GM23338 (cell line): ENCODE data around the gene DSG1. TPM values are rescaled to one million over a fixed set of nuclear protein-coding genes. Genes with fewer than 3 reads are reported as not detected.

ENCODE experiments used
- ATAC-seq: fragments of 200-7000 bp; cut with Tn5 transposase; 3 replicates; pipeline ENCODE4 v1.9.1; 2020
- DNase-seq: peaks from one replicate; pipeline ENCODE4 v3.0.0-alpha.2; 2015; ENCODE audit warnings: low spot score
- H2AFZ ChIP-seq: fragments of 200-600 bp; sonication (generic); 2 replicates; pipeline ENCODE4 v1.8.0; 2016; ENCODE audit warnings: antibody characterized with exemption, mild to moderate bottlenecking, moderate library complexity
- H3F3A ChIP-seq: fragments of 200-600 bp; sonication (generic); replicated peaks from 2 replicates; pipeline ENCODE4 v1.8.0; 2017; ENCODE audit warnings: antibody characterized with exemption, mixed run types, low read depth
- H3K27ac ChIP-seq: fragments of 200-600 bp; sonication (generic); 2 replicates; pipeline ENCODE4 v1.6.1; 2016; ENCODE audit warnings: low read depth
- H3K27me3 ChIP-seq: fragments of 200-600 bp; sonication (generic); 2 replicates; pipeline ENCODE4 v1.8.0; 2016; ENCODE audit warnings: mild to moderate bottlenecking, mixed run types, moderate library complexity; ENCODE audit not compliant: insufficient read depth
- H3K36me3 ChIP-seq: fragments of 200-600 bp; sonication (generic); 2 replicates; pipeline ENCODE4 v1.8.0; 2016; ENCODE audit warnings: mild to moderate bottlenecking; ENCODE audit not compliant: insufficient read depth
- H3K4me1 ChIP-seq: fragments of 200-600 bp; sonication (generic); 2 replicates; pipeline ENCODE4 v1.8.0; 2016; ENCODE audit warnings: mild to moderate bottlenecking, moderate library complexity; ENCODE audit not compliant: insufficient read depth
- H3K4me2 ChIP-seq: fragments of 200-600 bp; sonication (generic); 2 replicates; pipeline ENCODE4 v1.7.1; 2017; ENCODE audit warnings: mixed run types
- H3K4me3 ChIP-seq: fragments of 200-600 bp; sonication (generic); 2 replicates; pipeline ENCODE4 v1.6.1; 2016; ENCODE audit warnings: mixed run types
- H3K79me2 ChIP-seq: fragments of 200-600 bp; sonication (generic); replicated peaks from 2 replicates; pipeline ENCODE4 v1.8.0; 2017; ENCODE audit warnings: mild to moderate bottlenecking; ENCODE audit not compliant: insufficient read depth
- H3K9me2 ChIP-seq: fragments of 200-600 bp; sonication (generic); 2 replicates; pipeline ENCODE4 v1.8.0; 2017; ENCODE audit not compliant: insufficient read depth
- H4K20me1 ChIP-seq: fragments of 200-600 bp; sonication (generic); replicated peaks from 2 replicates; pipeline ENCODE4 v1.8.0; 2017; ENCODE audit warnings: mild to moderate bottlenecking; ENCODE audit not compliant: insufficient read depth
- H3K27ac Mint-ChIP-seq: 2 replicates; pipeline ENCODE4 v1.8.0; 2020; ENCODE audit warnings: inconsistent platforms, mild to moderate bottlenecking, moderate library complexity, mixed read lengths
- H3K27me3 Mint-ChIP-seq: 3 replicates; pipeline ENCODE4 v1.8.0; 2022; ENCODE audit warnings: low read depth, mild to moderate bottlenecking, moderate library complexity, mixed read lengths, inconsistent platforms; ENCODE audit not compliant: insufficient read depth, poor library complexity
- H3K36me3 Mint-ChIP-seq: 3 replicates; pipeline ENCODE4 v1.8.0; 2021; ENCODE audit warnings: low read depth, mild to moderate bottlenecking, inconsistent platforms, moderate library complexity, mixed read lengths
- H3K4me1 Mint-ChIP-seq: 3 replicates; pipeline ENCODE4 v1.8.0; 2020; ENCODE audit warnings: mild to moderate bottlenecking, inconsistent platforms, mixed read lengths
- H3K4me3 Mint-ChIP-seq: 3 replicates; pipeline ENCODE4 v1.8.0; 2021; ENCODE audit warnings: moderate library complexity, mild to moderate bottlenecking, inconsistent platforms, mixed read lengths
- H3K9me3 Mint-ChIP-seq: 3 replicates; pipeline ENCODE4 v1.8.0; 2020; ENCODE audit warnings: moderate library complexity, mild to moderate bottlenecking, inconsistent platforms, mixed read lengths
- CREB1 ChIP-seq: fragments of 250-450 bp; sonication (Bioruptor Pico); IDR thresholded peaks from 2 replicates; pipeline ENCODE4 v1.5.0; 2020; ENCODE audit warnings: low read depth, mild to moderate bottlenecking, moderate library complexity
- EZH2 ChIP-seq: fragments of 200-600 bp; sonication (generic); IDR thresholded peaks from one replicate; pipeline ENCODE4 v1.8.0; 2017; ENCODE audit warnings: antibody characterized with exemption, mild to moderate bottlenecking, low read depth; ENCODE audit not compliant: unreplicated experiment
- EZH2phosphoT487 ChIP-seq: fragments of 200-600 bp; sonication (generic); IDR thresholded peaks from one replicate; pipeline ENCODE4 v1.8.1; 2018; ENCODE audit warnings: antibody characterized with exemption; ENCODE audit not compliant: unreplicated experiment
- JUNB ChIP-seq: IDR thresholded peaks from one replicate; pipeline ENCODE4 v1.6.1; 2016; ENCODE audit warnings: antibody characterized with exemption; ENCODE audit not compliant: unreplicated experiment
- NANOG ChIP-seq: IDR thresholded peaks from 2 replicates; pipeline ENCODE4 v1.6.1; 2016; ENCODE audit warnings: antibody characterized with exemption, borderline replicate concordance
- POLR2AphosphoS5 ChIP-seq: IDR thresholded peaks from 2 replicates; pipeline ENCODE4 v1.6.1; 2016; ENCODE audit warnings: antibody characterized with exemption, low read depth
- STAT1 ChIP-seq: IDR thresholded peaks from one replicate; pipeline ENCODE4 v1.6.1; 2016; ENCODE audit warnings: antibody characterized with exemption; ENCODE audit not compliant: unreplicated experiment
- ZNF114 ChIP-seq: fragments of 250-450 bp; sonication (Bioruptor Pico); IDR thresholded peaks from 2 replicates; pipeline ENCODE4 v1.5.0; 2020; ENCODE audit warnings: mild to moderate bottlenecking, moderate library complexity
- ZNF331 ChIP-seq: fragments of 250-450 bp; sonication (Bioruptor Pico); IDR thresholded peaks from 2 replicates; pipeline ENCODE4 v1.5.0; 2020; ENCODE audit warnings: low read depth, mild to moderate bottlenecking, moderate library complexity
- polyA plus RNA-seq: library from polyadenylated mRNA; unstranded; fragments of >200 nt; fragmentation: Nextera tagmentation; extraction: Ambion mirVana; gene quantifications from 2 replicates; pipeline ENCODE4 v1.2.1, GENCODE V29; 2016
- total RNA-seq: library from RNA; depleted of rRNA; stranded (reverse); fragments of >200 nt; shearing (Covaris generic); gene quantifications from 2 replicates; pipeline ENCODE4 v1.2.3, GENCODE V29; 2014
- TF ChIP-seq, protein P1 (sequence below): IDR thresholded peaks from one replicate; pipeline ENCODE4 v1.6.1; 2018; ENCODE audit warnings: antibody characterized with exemption; ENCODE audit not compliant: unreplicated experiment
- TF ChIP-seq, protein P2 (sequence below), 2 experiments: fragments of 200-600 bp in 1 of 2; sonication (generic) in 1 of 2; conservative IDR thresholded peaks; 2 replicates each; pipeline versions ENCODE4 v1.5.1 to v1.6.1; 2016 to 2017; ENCODE audit warnings: antibody characterized with exemption in 2 of 2, low read depth in 2 of 2, mild to moderate bottlenecking in 2 of 2, moderate library complexity in 1 of 2
- TF ChIP-seq, protein P3 (sequence below): fragments of 250-450 bp; sonication (Bioruptor Pico); IDR thresholded peaks from 2 replicates; pipeline ENCODE4 v1.5.0; 2020; ENCODE audit warnings: mild to moderate bottlenecking, moderate library complexity
- TF ChIP-seq, protein P4 (sequence below): IDR thresholded peaks from 2 replicates; pipeline ENCODE4 v1.6.1; 2016; ENCODE audit warnings: antibody characterized with exemption

DSG1 gene
- total and polyA plus RNA-seq, 2 experiments from 2014 or later, result not detected

DNA sequence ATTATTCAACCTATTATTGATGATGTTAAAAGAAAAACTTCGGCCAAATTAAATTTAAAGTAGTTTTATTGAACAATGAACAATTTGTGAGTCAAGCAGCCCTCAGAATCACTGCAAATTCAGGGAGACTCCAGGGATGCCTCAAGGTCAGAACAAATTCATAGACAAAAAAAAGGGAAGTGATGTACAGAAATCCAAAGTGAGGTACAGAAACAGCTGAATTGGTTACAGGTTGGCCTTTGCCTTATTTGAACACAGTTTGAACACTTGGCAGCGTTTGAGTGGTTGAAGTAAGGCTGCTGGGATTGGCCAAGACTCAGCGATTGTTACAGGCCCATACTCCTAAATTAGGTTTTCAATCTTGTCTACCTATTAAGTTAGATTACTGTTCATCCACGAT, 47.4 kb upstream of the DSG1 start:
- no peaks in the 10 kb centered on the region for H3K36me3 Mint-ChIP-seq
- H3K4me3 ChIP-seq, result no peak overlapping the region
- H3K4me1 Mint-ChIP-seq, result peaks cover 15% of the 10 kb centered on the region; the same call in 2 of the 3 replicates
- H3K79me2 ChIP-seq, result no peaks in the 10 kb centered on the region
- TF ChIP-seq POLR2AphosphoS5 (no peak), NANOG (no peak), STAT1 (no peak), EZH2 (no peak), EZH2phosphoT487 (no peak), CREB1 (CRISPR knock-in tag) (no peak), ZNF114 (CRISPR knock-in tag) (no peak), JUNB (no peak), ZNF331 (CRISPR knock-in tag) (no peak)
- TF ChIP-seq, protein P1, sequence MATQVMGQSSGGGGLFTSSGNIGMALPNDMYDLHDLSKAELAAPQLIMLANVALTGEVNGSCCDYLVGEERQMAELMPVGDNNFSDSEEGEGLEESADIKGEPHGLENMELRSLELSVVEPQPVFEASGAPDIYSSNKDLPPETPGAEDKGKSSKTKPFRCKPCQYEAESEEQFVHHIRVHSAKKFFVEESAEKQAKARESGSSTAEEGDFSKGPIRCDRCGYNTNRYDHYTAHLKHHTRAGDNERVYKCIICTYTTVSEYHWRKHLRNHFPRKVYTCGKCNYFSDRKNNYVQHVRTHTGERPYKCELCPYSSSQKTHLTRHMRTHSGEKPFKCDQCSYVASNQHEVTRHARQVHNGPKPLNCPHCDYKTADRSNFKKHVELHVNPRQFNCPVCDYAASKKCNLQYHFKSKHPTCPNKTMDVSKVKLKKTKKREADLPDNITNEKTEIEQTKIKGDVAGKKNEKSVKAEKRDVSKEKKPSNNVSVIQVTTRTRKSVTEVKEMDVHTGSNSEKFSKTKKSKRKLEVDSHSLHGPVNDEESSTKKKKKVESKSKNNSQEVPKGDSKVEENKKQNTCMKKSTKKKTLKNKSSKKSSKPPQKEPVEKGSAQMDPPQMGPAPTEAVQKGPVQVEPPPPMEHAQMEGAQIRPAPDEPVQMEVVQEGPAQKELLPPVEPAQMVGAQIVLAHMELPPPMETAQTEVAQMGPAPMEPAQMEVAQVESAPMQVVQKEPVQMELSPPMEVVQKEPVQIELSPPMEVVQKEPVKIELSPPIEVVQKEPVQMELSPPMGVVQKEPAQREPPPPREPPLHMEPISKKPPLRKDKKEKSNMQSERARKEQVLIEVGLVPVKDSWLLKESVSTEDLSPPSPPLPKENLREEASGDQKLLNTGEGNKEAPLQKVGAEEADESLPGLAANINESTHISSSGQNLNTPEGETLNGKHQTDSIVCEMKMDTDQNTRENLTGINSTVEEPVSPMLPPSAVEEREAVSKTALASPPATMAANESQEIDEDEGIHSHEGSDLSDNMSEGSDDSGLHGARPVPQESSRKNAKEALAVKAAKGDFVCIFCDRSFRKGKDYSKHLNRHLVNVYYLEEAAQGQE, result no peak
- TF ChIP-seq, protein P2, sequence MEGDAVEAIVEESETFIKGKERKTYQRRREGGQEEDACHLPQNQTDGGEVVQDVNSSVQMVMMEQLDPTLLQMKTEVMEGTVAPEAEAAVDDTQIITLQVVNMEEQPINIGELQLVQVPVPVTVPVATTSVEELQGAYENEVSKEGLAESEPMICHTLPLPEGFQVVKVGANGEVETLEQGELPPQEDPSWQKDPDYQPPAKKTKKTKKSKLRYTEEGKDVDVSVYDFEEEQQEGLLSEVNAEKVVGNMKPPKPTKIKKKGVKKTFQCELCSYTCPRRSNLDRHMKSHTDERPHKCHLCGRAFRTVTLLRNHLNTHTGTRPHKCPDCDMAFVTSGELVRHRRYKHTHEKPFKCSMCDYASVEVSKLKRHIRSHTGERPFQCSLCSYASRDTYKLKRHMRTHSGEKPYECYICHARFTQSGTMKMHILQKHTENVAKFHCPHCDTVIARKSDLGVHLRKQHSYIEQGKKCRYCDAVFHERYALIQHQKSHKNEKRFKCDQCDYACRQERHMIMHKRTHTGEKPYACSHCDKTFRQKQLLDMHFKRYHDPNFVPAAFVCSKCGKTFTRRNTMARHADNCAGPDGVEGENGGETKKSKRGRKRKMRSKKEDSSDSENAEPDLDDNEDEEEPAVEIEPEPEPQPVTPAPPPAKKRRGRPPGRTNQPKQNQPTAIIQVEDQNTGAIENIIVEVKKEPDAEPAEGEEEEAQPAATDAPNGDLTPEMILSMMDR (conservative IDR thresholded peaks at IDR 0.05; ENCODE audit: low read depth in 2 of 2), result no peak
- TF ChIP-seq, protein P3, sequence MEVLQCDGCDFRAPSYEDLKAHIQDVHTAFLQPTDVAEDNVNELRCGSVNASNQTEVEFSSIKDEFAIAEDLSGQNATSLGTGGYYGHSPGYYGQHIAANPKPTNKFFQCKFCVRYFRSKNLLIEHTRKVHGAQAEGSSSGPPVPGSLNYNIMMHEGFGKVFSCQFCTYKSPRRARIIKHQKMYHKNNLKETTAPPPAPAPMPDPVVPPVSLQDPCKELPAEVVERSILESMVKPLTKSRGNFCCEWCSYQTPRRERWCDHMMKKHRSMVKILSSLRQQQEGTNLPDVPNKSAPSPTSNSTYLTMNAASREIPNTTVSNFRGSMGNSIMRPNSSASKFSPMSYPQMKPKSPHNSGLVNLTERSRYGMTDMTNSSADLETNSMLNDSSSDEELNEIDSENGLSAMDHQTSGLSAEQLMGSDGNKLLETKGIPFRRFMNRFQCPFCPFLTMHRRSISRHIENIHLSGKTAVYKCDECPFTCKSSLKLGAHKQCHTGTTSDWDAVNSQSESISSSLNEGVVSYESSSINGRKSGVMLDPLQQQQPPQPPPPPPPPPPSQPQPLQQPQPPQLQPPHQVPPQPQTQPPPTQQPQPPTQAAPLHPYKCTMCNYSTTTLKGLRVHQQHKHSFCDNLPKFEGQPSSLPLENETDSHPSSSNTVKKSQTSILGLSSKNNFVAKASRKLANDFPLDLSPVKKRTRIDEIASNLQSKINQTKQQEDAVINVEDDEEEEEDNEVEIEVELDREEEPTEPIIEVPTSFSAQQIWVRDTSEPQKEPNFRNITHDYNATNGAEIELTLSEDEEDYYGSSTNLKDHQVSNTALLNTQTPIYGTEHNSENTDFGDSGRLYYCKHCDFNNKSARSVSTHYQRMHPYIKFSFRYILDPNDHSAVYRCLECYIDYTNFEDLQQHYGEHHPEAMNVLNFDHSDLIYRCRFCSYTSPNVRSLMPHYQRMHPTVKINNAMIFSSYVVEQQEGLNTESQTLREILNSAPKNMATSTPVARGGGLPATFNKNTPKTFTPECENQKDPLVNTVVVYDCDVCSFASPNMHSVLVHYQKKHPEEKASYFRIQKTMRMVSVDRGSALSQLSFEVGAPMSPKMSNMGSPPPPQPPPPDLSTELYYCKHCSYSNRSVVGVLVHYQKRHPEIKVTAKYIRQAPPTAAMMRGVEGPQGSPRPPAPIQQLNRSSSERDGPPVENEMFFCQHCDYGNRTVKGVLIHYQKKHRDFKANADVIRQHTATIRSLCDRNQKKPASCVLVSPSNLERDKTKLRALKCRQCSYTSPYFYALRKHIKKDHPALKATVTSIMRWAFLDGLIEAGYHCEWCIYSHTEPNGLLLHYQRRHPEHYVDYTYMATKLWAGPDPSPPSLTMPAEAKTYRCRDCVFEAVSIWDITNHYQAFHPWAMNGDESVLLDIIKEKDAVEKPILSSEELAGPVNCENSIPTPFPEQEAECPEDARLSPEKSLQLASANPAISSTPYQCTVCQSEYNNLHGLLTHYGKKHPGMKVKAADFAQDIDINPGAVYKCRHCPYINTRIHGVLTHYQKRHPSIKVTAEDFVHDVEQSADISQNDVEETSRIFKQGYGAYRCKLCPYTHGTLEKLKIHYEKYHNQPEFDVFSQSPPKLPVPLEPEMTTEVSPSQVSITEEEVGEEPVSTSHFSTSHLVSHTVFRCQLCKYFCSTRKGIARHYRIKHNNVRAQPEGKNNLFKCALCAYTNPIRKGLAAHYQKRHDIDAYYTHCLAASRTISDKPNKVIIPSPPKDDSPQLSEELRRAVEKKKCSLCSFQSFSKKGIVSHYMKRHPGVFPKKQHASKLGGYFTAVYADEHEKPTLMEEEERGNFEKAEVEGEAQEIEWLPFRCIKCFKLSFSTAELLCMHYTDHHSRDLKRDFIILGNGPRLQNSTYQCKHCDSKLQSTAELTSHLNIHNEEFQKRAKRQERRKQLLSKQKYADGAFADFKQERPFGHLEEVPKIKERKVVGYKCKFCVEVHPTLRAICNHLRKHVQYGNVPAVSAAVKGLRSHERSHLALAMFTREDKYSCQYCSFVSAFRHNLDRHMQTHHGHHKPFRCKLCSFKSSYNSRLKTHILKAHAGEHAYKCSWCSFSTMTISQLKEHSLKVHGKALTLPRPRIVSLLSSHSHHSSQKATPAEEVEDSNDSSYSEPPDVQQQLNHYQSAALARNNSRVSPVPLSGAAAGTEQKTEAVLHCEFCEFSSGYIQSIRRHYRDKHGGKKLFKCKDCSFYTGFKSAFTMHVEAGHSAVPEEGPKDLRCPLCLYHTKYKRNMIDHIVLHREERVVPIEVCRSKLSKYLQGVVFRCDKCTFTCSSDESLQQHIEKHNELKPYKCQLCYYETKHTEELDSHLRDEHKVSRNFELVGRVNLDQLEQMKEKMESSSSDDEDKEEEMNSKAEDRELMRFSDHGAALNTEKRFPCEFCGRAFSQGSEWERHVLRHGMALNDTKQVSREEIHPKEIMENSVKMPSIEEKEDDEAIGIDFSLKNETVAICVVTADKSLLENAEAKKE (CRISPR knock-in tag), result no peak
- TF ChIP-seq, protein P4, sequence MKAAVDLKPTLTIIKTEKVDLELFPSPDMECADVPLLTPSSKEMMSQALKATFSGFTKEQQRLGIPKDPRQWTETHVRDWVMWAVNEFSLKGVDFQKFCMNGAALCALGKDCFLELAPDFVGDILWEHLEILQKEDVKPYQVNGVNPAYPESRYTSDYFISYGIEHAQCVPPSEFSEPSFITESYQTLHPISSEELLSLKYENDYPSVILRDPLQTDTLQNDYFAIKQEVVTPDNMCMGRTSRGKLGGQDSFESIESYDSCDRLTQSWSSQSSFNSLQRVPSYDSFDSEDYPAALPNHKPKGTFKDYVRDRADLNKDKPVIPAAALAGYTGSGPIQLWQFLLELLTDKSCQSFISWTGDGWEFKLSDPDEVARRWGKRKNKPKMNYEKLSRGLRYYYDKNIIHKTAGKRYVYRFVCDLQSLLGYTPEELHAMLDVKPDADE, result no peak
- H3K9me2 ChIP-seq, result no peaks in the 10 kb centered on the region
- H3K27me3 Mint-ChIP-seq, result no peaks in the 10 kb centered on the region
- H3K4me1 ChIP-seq, result peaks cover 10% of the 10 kb centered on the region; the same call in 1 of the 2 replicates
- ATAC-seq (no peak), DNase-seq (no peak)
- no peak overlapping the region for H3K4me3 Mint-ChIP-seq
- H3K27me3 ChIP-seq, result no peaks in the 10 kb centered on the region
- no peaks in the 10 kb centered on the region for H4K20me1 ChIP-seq
- no peak overlapping the region for H3K27ac Mint-ChIP-seq
- no peak overlapping the region for H2AFZ ChIP-seq
- no peaks in the 10 kb centered on the region for H3F3A ChIP-seq
- no peaks in the 10 kb centered on the region for H3K36me3 ChIP-seq
- H3K9me3 Mint-ChIP-seq, result no peaks in the 10 kb centered on the region
- H3K27ac ChIP-seq, result no peak overlapping the region
- H3K4me2 ChIP-seq, result no peak overlapping the region
